Liver (tissue), 9 donors: Measurements from ENCODE around the gene TIE1. TPM values are rescaled to one million over a fixed set of nuclear protein-coding genes. Genes with fewer than 3 reads are reported as not detected.

Source experiments
- DNase-seq: peaks from one replicate; pipeline ENCODE4 v3.0.0-alpha.2; 2017; ENCODE audit warnings: low spot score
- H3K27ac ChIP-seq, 2 donors: one replicate each; pipeline ENCODE4 v1.7.0; 2013; ENCODE audit warnings: inconsistent platforms in 2 of 2, low read length in 2 of 2, control low read depth in 1 of 2, low read depth in 1 of 2, mild to moderate bottlenecking in 1 of 2
- H3K27me3 ChIP-seq, 4 donors: one replicate each; pipeline versions ENCODE4 v1.6.1 to v1.7.0; 2013; ENCODE audit warnings: low read length in 3 of 4, inconsistent platforms in 1 of 4, mild to moderate bottlenecking in 1 of 4, moderate library complexity in 1 of 4; ENCODE audit not compliant: control insufficient read depth in 4 of 4, insufficient read depth in 4 of 4
- H3K36me3 ChIP-seq, 4 donors: one replicate each; pipeline versions ENCODE4 v1.6.1 to v1.7.0; 2013; ENCODE audit warnings: low read length in 3 of 4, mild to moderate bottlenecking in 3 of 4, low read depth in 1 of 4, moderate library complexity in 1 of 4; ENCODE audit not compliant: control insufficient read depth in 4 of 4, insufficient read depth in 3 of 4
- H3K4me1 ChIP-seq, 4 donors: one replicate each; pipeline versions ENCODE4 v1.6.1 to v1.7.0; 2013; ENCODE audit warnings: low read length in 3 of 4, mild to moderate bottlenecking in 3 of 4, moderate library complexity in 1 of 4; ENCODE audit not compliant: control insufficient read depth in 4 of 4, insufficient read depth in 4 of 4
- H3K4me3 ChIP-seq, 3 donors: one replicate each; pipeline versions ENCODE4 v1.6.1 to v1.7.0; 2013; ENCODE audit warnings: low read length in 3 of 3, control low read depth in 1 of 3, low read depth in 1 of 3, mild to moderate bottlenecking in 1 of 3
- H3K9ac ChIP-seq, 2 donors: one replicate each; pipeline ENCODE4 v1.7.0; 2013; ENCODE audit warnings: low read length in 2 of 2, mild to moderate bottlenecking in 2 of 2, moderate library complexity in 2 of 2, control low read depth in 1 of 2, low read depth in 1 of 2
- H3K9me3 ChIP-seq, 4 donors: one replicate each; pipeline versions ENCODE4 v1.6.1 to v1.7.0; 2013; ENCODE audit warnings: low read length in 3 of 4; ENCODE audit not compliant: control insufficient read depth in 4 of 4
- ATF3 ChIP-seq: IDR thresholded peaks from 2 replicates; pipeline ENCODE4 v1.6.1; 2016; ENCODE audit warnings: antibody characterized with exemption
- CTCF ChIP-seq: fragments of 150-350 bp; IDR thresholded peaks from 2 replicates; pipeline ENCODE4 v1.5.1; 2017; ENCODE audit warnings: improper control_type of control experiment, low read depth, low read length; ENCODE audit not compliant: missing input control
- EGR1 ChIP-seq, 2 donors: IDR thresholded peaks; 2 replicates each; pipeline ENCODE4 v1.6.1; 2016 to 2018; ENCODE audit warnings: antibody characterized with exemption in 2 of 2, low read depth in 2 of 2
- GABPA ChIP-seq, 2 donors: IDR thresholded peaks in 1 of 2; conservative IDR thresholded peaks in 1 of 2; 2 replicates each; pipeline ENCODE4 v1.6.1; 2016; ENCODE audit warnings: antibody characterized with exemption in 2 of 2, mild to moderate bottlenecking in 1 of 2, moderate library complexity in 1 of 2
- HNF4G ChIP-seq: IDR thresholded peaks from 2 replicates; pipeline ENCODE4 v1.6.1; 2016; ENCODE audit warnings: antibody characterized with exemption
- MAX ChIP-seq: IDR thresholded peaks from 2 replicates; pipeline ENCODE4 v1.6.1; 2016; ENCODE audit warnings: antibody characterized with exemption
- NR2F2 ChIP-seq: IDR thresholded peaks from 2 replicates; pipeline ENCODE4 v1.6.1; 2016; ENCODE audit warnings: antibody characterized with exemption
- RAD21 ChIP-seq, 2 donors: IDR thresholded peaks; 2 replicates each; pipeline ENCODE4 v1.6.1; 2016; ENCODE audit warnings: antibody characterized with exemption in 2 of 2, mild to moderate bottlenecking in 2 of 2
- RXRA ChIP-seq, 2 donors: IDR thresholded peaks; 2 replicates each; pipeline ENCODE4 v1.6.1; 2017 to 2018; ENCODE audit warnings: antibody characterized with exemption in 2 of 2, mild to moderate bottlenecking in 1 of 2
- SP1 ChIP-seq: IDR thresholded peaks from 2 replicates; pipeline ENCODE4 v1.6.1; 2018; ENCODE audit warnings: antibody characterized with exemption, mild to moderate bottlenecking
- TAF1 ChIP-seq: conservative IDR thresholded peaks from 2 replicates; pipeline ENCODE4 v1.6.1; 2016; ENCODE audit warnings: antibody characterized with exemption, mild to moderate bottlenecking
- YY1 ChIP-seq: IDR thresholded peaks from 2 replicates; pipeline ENCODE4 v1.6.1; 2016; ENCODE audit warnings: antibody characterized with exemption, mild to moderate bottlenecking
- WGBS: extraction: QIAGEN DNeasy Blood & Tissue Kit; methylation state at CpG from one replicate; pipeline ENCODE4 v1.1.7; 2013; 5-methylcytosine and 5-hydroxymethylcytosine counted together
- polyA plus RNA-seq, 2 donors: library from polyadenylated mRNA; stranded (reverse) in 1 of 2; unstranded in 1 of 2; fragments of 200-250 nt in 1 of 2; fragments of >200 nt in 1 of 2; fragmentation: Nextera tagmentation in 1 of 2; extraction: Ambion mirVana in 1 of 2; gene quantifications; one replicate each; pipeline versions ENCODE4 v1.2.1 to v1.2.3, GENCODE V29; 2013 to 2015
- total RNA-seq, 2 donors: library from RNA; depleted of rRNA; stranded (reverse); fragments of >200 nt; gene quantifications; one replicate each; pipeline ENCODE4 v1.2.3, GENCODE V29; 2014
- donor health status: healthy.
- donor health status: healthy.
- donor health status: healthy.
- donor health status: healthy.
- donor health status: healthy.

The TIE1 gene
- total and polyA plus RNA-seq, 4 donors, result 3.6 to 17.6 (median 8.9) TPM

- TF ChIP-seq MAX (no peak), ATF3 (no peak), EGR1 (IDR thresholded peaks at IDR 0.05; ENCODE audit: low read depth in 2 of 2) (no peak), SP1 (no peak), RXRA (IDR thresholded peaks at IDR 0.05) (no peak), TAF1 (no peak), HNF4G (no peak), YY1 (no peak)
Observed at GRCh38 chr1:43274125-43274803, 26.5 kb upstream of the TIE1 start (continued).

GRCh38 chr1:43274804-43275180 is 26.0 kb upstream of the TIE1 start:
- no peak for DNase-seq
- 83% methylated on average over 8 of the region's 8 CpGs for WGBS
- Histone ChIP-seq H3K9ac (no peak overlapping the region), H3K36me3 (no peaks in the 10 kb centered on the region), H3K27ac (no peak overlapping the region), H3K4me1 (peaks cover 8 to 39% (median 26%) of the 10 kb centered on the region in 4 donors), H3K27me3 (peaks cover 0 to 2% (median 0%) of the 10 kb centered on the region in 4 donors), H3K4me3 (no peak overlapping the region), H3K9me3 (no peaks in the 10 kb centered on the region)
- TF ChIP-seq EGR1 (IDR thresholded peaks at IDR 0.05; ENCODE audit: low read depth in 2 of 2) (no peak), MAX (no peak), RAD21 (IDR thresholded peaks at IDR 0.05) (no peak), NR2F2 (no peak), GABPA (IDR thresholded peaks at IDR 0.05 in 1 of 2, conservative IDR thresholded peaks at IDR 0.05 in 1 of 2) (no peak)

- no peaks in the 10 kb centered on the region for H3K36me3 ChIP-seq
- peak overlapping the region in 1 of 3 donors; percentile 10 for H3K4me3 ChIP-seq
- TF ChIP-seq GABPA (IDR thresholded peaks at IDR 0.05 in 1 of 2, conservative IDR thresholded peaks at IDR 0.05 in 1 of 2) (no peak), SP1 (no peak), CTCF (no peak), NR2F2 (no peak), TAF1 (no peak), EGR1 (IDR thresholded peaks at IDR 0.05; ENCODE audit: low read depth in 2 of 2) (no peak)
- no peak for DNase-seq
- H3K9me3 ChIP-seq, result no peaks in the 10 kb centered on the region
- H3K27ac ChIP-seq, result peak overlapping the region; percentile 52 to 65
- H3K27me3 ChIP-seq, result no peaks in the 10 kb centered on the region
- WGBS, result 71% methylated on average over 12 of the region's 12 CpGs
- H3K4me1 ChIP-seq, result peaks cover 10 to 45% (median 31%) of the 10 kb centered on the region in 4 donors
- peak overlapping the region in 1 of 2 donors; percentile 42 for H3K9ac ChIP-seq
Observed at GRCh38 chr1:43275826-43276620, 24.8 kb upstream of the TIE1 start.
